ENCODE measurements around the gene CATSPERD.
A peak's percentile ranks its signal among the peaks of the same experiment; 100 is the strongest.

GRCh38 chr19:5805462-5806132 lies 85.2 kb downstream of the CATSPERD start:
- TF ChIP-seq CTCF (IDR thresholded peaks at IDR 0.05) (peak; percentile 86 to 96 (median 89)), POLR2A (IDR thresholded peaks at IDR 0.05) (peak; percentile 38 to 72 (median 49))

Data from body of pancreas (tissue), 4 donors.